Endothelial cell of umbilical vein (primary cell): ENCODE results near the gene TXNL4A. TPM values are rescaled to one million over a fixed set of nuclear protein-coding genes. Genes with fewer than 3 reads are reported as not detected.

Source experiments
- BruUV-seq: library from RNA; stranded (reverse); fragments of 400-500 nt; replicated peaks from 2 replicates; lab custom pipeline; 2021; lab: Mats Ljungman, UMichigan
- CTCF ChIA-PET: fragments of 300-600, 350-600 bp; sonication (Branson Sonifier 250); formaldehyde crosslinking; loops from one replicate; lab custom pipeline; 2021; ENCODE audit warnings: antibody characterized with exemption, inconsistent platforms; lab: Charles Lee
- POLR2A ChIA-PET: fragments of 300-600, 350-600 bp; sonication (Branson Sonifier 250); formaldehyde crosslinking; loops from one replicate; lab custom pipeline; 2021; ENCODE audit warnings: antibody characterized with exemption, inconsistent platforms; lab: Charles Lee
- DNase-seq: peaks from one replicate; pipeline ENCODE4 v3.0.0-alpha.2; 2011; ENCODE audit warnings: low read depth, low spot score
- FAIRE-seq: peaks from 2 replicates; lab custom pipeline; 2011; peaks lifted over from hg19 to GRCh38; lab: Jason Lieb, UNC
- H2AFZ ChIP-seq: 2 replicates; pipeline ENCODE4 v1.6.0; 2012; ENCODE audit warnings: low read depth, low read length, control low read depth, inconsistent platforms
- H3K27ac ChIP-seq: 2 replicates; pipeline ENCODE4 v1.5.1; 2011; ENCODE audit warnings: low read depth, mild to moderate bottlenecking, control low read depth, low read length, moderate library complexity; ENCODE audit not compliant: insufficient read depth
- H3K27me3 ChIP-seq, 2 experiments: 2 replicates each; pipeline versions ENCODE4 v1.6.0 to v1.6.1; 2011; ENCODE audit warnings: low read length in 2 of 2, mixed read lengths in 1 of 2; ENCODE audit not compliant: control insufficient read depth in 2 of 2, insufficient read depth in 2 of 2
- H3K36me3 ChIP-seq, 2 experiments: 2 replicates in 1 of 2; 3 replicates in 1 of 2; pipeline ENCODE4 v1.5.1; 2011; ENCODE audit warnings: low read length in 2 of 2, mild to moderate bottlenecking in 1 of 2, moderate library complexity in 1 of 2; ENCODE audit not compliant: control insufficient read depth in 2 of 2, insufficient read depth in 2 of 2; ENCODE audit errors: extremely low read depth in 1 of 2
- H3K4me1 ChIP-seq: 3 replicates; pipeline ENCODE4 v1.5.1; 2011; ENCODE audit warnings: mild to moderate bottlenecking, low read length; ENCODE audit not compliant: control insufficient read depth, insufficient read depth; ENCODE audit errors: extremely low read depth
- H3K4me2 ChIP-seq: 2 replicates; pipeline ENCODE4 v1.6.1; 2011; ENCODE audit warnings: low read length, control low read depth, mixed read lengths; ENCODE audit not compliant: insufficient read depth
- H3K4me3 ChIP-seq, 3 experiments: fragments of 200-600 bp in 1 of 3; sonication (generic), shearing (Covaris generic) in 1 of 3; replicated peaks in 1 of 3; 2 replicates each; pipeline ENCODE4 v1.5.1; 2011 to 2016; ENCODE audit warnings: control low read depth in 3 of 3, low read length in 3 of 3, mild to moderate bottlenecking in 2 of 3, inconsistent platforms in 1 of 3, low read depth in 1 of 3, moderate library complexity in 1 of 3; ENCODE audit not compliant: insufficient read depth in 1 of 3
- H3K79me2 ChIP-seq: 2 replicates; pipeline ENCODE4 v1.6.0; 2012; ENCODE audit warnings: low read length, inconsistent platforms; ENCODE audit not compliant: control insufficient read depth, insufficient read depth
- H3K9ac ChIP-seq: replicated peaks from 2 replicates; pipeline ENCODE3; 2011; ENCODE audit warnings: low read length, control low read depth; ENCODE audit not compliant: insufficient read depth; ENCODE audit errors: extremely low read depth
- H3K9me1 ChIP-seq: replicated peaks from 3 replicates; pipeline ENCODE4 v1.6.0; 2011; ENCODE audit warnings: mild to moderate bottlenecking, low read length; ENCODE audit not compliant: control insufficient read depth, insufficient read depth; ENCODE audit errors: extremely low read depth
- H3K9me3 ChIP-seq: replicated peaks from 2 replicates; pipeline ENCODE4 v1.5.1; 2012; ENCODE audit warnings: low read length, inconsistent platforms; ENCODE audit not compliant: control insufficient read depth, insufficient read depth
- H4K20me1 ChIP-seq: replicated peaks from 2 replicates; pipeline ENCODE3; 2011; ENCODE audit warnings: mild to moderate bottlenecking, low read length; ENCODE audit not compliant: control insufficient read depth, insufficient read depth; ENCODE audit errors: extremely low read depth
- EZH2 ChIP-seq: IDR thresholded peaks from 2 replicates; pipeline ENCODE4 v1.6.1; 2012; ENCODE audit warnings: borderline replicate concordance, low read depth, mild to moderate bottlenecking, moderate library complexity, low read length, inconsistent platforms; ENCODE audit not compliant: severe bottlenecking
- GATA2 ChIP-seq: IDR thresholded peaks from 2 replicates; pipeline ENCODE4 v1.7.0; 2011; ENCODE audit warnings: low read depth, mild to moderate bottlenecking, moderate library complexity, mixed read lengths, low read length; ENCODE audit not compliant: insufficient read length, insufficient read depth
- JUN ChIP-seq: IDR thresholded peaks from 2 replicates; pipeline ENCODE4 v1.6.1; 2011; ENCODE audit warnings: borderline replicate concordance, low read depth; ENCODE audit not compliant: insufficient read length, insufficient read depth
- POLR2AphosphoS5 ChIP-seq: IDR thresholded peaks from 2 replicates; pipeline ENCODE4 v1.6.1; 2012; ENCODE audit warnings: low read depth, mild to moderate bottlenecking, control low read depth, low read length, moderate library complexity; ENCODE audit not compliant: insufficient read depth
- dilution Hi-C: fragments of 300-500 bp; cut with MboI; formaldehyde crosslinking; loops from one replicate; pipeline ENCODE4 v1.15.0; 2019; ENCODE audit warnings: low sequenced_read_pairs; ENCODE audit not compliant: extremely low pct_ligation_motif_present
- intact Hi-C: fragments of 100-400 bp; cut with micrococcal nuclease; formaldehyde crosslinking; loops from one replicate; pipeline ENCODE4 v1.10.0; 2022
- polyA plus RNA-seq, 4 experiments: library from polyadenylated mRNA; depleted of rRNA in 3 of 4; stranded (reverse) in 3 of 4; unstranded in 1 of 4; fragments of >200 nt; gene quantifications; 2 replicates each; pipeline versions ENCODE4 v1.2.1 to v1.2.3, GENCODE V29; 2011 to 2012; ENCODE audit warnings: missing spikeins in 1 of 4
- total RNA-seq: library from RNA; stranded (reverse); gene quantifications from 2 replicates; pipeline ENCODE4 v1.2.3, GENCODE V29; 2021
- TF ChIP-seq, protein P1 (sequence below), 2 donors: IDR thresholded peaks; 1 replicate in 1 of 2; 2 replicates in 1 of 2; pipeline ENCODE4 v1.5.1; 2011; ENCODE audit warnings: low read length in 2 of 2, mild to moderate bottlenecking in 2 of 2, moderate library complexity in 2 of 2, control low read depth in 1 of 2, inconsistent platforms in 1 of 2, low read depth in 1 of 2; ENCODE audit not compliant: insufficient read depth in 1 of 2; ENCODE audit errors: extremely low read depth in 1 of 2

Gene TXNL4A
- total and polyA plus RNA-seq, 2 donors (not counting 3 experiments of a cell fraction or from before 2014, with no cell fraction given) = 148 to 172 TPM

DNA sequence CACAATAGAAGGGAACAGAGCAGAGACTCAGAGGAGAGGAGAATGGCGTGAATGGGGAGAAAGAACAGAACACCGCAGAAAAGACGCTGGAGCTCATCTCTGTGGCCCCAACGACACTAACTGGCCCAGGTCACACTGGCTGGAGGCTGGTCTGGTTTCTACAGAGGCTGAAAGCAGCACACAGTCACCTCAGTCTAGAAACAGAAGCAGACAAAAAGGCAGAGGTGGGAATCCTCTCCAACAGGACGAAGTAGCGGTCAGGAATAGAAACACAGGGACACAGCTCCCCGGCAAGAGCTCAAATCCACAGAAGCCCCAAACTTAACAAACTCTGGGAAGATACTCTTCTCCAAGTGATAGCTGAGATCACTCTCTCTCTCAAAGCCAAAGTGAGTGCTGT lies 46.2 kb downstream of the TXNL4A start:
- Histone ChIP-seq H3K4me3 (no peak overlapping the region), H3K36me3 (peaks cover 4 to 22% of the 10 kb centered on the region in 2 experiments), H3K9me1 (no peaks in the 10 kb centered on the region), H3K9me3 (no peaks in the 10 kb centered on the region), H3K4me2 (no peak overlapping the region), H3K79me2 (peaks cover 28% of the 10 kb centered on the region), H4K20me1 (no peaks in the 10 kb centered on the region), H3K27me3 (no peaks in the 10 kb centered on the region), H3K9ac (no peak overlapping the region), H3K4me1 (no peaks in the 10 kb centered on the region), H3K27ac (no peak overlapping the region), H2AFZ (no peak overlapping the region)
- CTCF ChIA-PET = no interaction called here
- no peak for FAIRE-seq
- no peak for DNase-seq
- dilution Hi-C loops = no loop called here
- intact Hi-C loops = no loop called here
- POLR2A ChIA-PET = no interaction called here
- no TSS peak for BruUV-seq
- TF ChIP-seq EZH2 = no peak
- no peak for TF ChIP-seq JUN
- TF ChIP-seq, protein P1, sequence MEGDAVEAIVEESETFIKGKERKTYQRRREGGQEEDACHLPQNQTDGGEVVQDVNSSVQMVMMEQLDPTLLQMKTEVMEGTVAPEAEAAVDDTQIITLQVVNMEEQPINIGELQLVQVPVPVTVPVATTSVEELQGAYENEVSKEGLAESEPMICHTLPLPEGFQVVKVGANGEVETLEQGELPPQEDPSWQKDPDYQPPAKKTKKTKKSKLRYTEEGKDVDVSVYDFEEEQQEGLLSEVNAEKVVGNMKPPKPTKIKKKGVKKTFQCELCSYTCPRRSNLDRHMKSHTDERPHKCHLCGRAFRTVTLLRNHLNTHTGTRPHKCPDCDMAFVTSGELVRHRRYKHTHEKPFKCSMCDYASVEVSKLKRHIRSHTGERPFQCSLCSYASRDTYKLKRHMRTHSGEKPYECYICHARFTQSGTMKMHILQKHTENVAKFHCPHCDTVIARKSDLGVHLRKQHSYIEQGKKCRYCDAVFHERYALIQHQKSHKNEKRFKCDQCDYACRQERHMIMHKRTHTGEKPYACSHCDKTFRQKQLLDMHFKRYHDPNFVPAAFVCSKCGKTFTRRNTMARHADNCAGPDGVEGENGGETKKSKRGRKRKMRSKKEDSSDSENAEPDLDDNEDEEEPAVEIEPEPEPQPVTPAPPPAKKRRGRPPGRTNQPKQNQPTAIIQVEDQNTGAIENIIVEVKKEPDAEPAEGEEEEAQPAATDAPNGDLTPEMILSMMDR (IDR thresholded peaks at IDR 0.05; ENCODE audit: extremely low read depth in 1 of 2, insufficient read depth in 1 of 2, low read depth in 1 of 2, low read length in 2 of 2) = no peak
- no peak for TF ChIP-seq POLR2AphosphoS5
- TF ChIP-seq GATA2 = no peak
